SW 1271 (cell line): ENCODE measurements around the gene STARD3.
A peak's percentile ranks its signal among the peaks of the same experiment; 100 is the strongest.
"Not testable (repeated sequence)": the region's sequence is repeated elsewhere in the genome, so short reads cannot be mapped to it uniquely, and the experiment has no call there.

Experiments used
- DNase-seq, 2 experiments: peaks; one replicate each; lab custom pipeline; 2025; lab: John Stamatoyannopoulos, UW

The STARD3 gene

DNA sequence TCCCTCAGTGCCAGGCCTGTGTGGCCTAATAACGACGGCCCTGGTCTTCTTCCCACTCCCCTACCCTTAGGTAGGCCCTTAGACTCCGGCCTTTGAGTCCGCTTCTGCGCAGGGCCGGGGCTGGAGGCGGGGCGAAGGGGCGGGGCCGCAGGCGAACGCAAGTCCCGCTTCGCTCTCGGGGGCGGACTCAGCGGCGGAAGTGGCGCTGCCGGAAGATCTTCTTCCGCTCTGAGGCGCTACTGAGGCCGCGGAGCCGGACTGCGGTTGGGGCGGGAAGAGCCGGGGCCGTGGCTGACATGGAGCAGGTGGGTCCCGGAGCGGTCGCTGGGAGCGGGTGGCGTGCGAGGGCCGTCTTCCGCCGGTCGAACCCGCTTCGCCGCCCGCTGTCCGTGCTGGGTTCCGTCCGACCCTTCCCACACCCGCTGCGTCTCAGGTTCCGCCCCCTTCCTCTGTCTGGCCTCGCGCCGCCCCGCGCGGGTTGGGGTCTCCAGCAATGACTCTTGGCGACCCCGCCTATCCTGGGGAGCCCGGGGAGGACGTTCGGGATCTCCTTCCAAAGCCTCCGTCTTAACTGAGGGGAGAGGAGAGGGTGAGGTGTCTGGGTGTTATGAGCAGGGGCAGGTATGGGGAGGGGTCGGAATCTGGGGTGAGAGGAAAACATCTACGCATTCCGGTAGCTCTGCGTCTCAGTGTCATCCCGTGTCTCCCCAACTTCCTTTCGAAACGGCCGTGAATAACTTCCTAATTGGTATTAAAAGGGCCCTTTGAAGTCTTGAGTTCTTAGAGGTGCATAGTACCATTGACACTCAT is at the start of gene STARD3:
TSS of gene STARD3 (plus strand) at position 218 of the 810 bp plus-strand sequence. CDS start 16,388 bp downstream, outside the sequence.
- DNase-seq = peak; percentile 71 to 72

GRCh38 chr17:39590180-39590579 is 46.8 kb upstream of the STARD3 start:
- not testable (repeated sequence) for DNase-seq

- no peak for DNase-seq
Measured at GRCh38 chr17:39591958-39592954, 44.7 kb upstream of the STARD3 start.

DNA sequence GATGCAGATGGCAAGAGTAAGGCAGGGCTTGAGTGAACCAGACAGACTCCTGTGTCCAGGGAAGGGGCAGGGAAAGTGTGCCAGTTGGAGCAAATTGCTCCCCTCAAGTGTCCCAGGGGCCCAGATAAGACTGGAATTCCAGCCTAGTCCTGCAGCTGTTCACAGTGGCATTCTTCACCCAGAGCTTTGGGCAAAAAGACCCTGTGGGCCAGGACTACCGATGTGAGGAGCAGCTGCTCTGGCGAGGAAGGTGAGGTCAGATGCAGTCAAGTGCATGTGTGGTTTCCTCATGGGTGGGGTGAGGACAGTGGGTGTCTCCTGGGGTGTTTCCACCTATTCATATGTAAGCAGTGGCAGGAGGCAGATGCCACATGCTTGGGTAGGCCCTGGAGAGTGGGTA is 43.6 kb upstream of the STARD3 start:
- DNase-seq = no peak

- no peak for DNase-seq
Measured at GRCh38 chr17:39595294-39595693, 41.6 kb upstream of the STARD3 start.

DNA sequence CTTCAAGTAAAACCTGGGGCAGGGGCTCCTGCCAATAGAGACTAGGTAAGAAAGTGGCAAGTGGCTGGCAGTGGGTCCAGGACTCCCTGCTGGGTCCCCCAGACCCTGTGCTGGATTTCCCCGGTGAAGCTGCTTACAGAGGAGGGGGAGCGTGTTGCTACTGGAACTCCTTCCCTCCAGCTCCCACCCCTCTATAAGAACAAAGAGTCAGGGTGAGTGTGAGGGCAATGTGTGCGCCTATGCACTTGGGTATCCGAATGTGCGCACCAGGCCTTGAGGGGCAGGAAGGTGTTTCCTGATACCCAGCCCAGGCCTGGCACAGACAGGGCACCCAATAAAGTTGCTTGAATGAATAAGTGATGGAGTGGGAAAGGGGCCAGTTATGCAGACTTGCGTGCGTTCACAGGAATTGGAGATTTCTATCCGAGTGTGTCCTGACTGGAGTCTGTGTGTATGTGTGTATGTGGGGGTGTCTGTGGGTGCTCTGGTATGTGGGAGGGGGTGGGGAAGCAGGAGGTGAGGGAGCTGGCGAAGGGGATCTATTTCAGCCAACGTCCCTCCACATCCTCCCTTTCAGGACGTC is 40.9 kb upstream of the STARD3 start:
- DNase-seq = no peak

DNA sequence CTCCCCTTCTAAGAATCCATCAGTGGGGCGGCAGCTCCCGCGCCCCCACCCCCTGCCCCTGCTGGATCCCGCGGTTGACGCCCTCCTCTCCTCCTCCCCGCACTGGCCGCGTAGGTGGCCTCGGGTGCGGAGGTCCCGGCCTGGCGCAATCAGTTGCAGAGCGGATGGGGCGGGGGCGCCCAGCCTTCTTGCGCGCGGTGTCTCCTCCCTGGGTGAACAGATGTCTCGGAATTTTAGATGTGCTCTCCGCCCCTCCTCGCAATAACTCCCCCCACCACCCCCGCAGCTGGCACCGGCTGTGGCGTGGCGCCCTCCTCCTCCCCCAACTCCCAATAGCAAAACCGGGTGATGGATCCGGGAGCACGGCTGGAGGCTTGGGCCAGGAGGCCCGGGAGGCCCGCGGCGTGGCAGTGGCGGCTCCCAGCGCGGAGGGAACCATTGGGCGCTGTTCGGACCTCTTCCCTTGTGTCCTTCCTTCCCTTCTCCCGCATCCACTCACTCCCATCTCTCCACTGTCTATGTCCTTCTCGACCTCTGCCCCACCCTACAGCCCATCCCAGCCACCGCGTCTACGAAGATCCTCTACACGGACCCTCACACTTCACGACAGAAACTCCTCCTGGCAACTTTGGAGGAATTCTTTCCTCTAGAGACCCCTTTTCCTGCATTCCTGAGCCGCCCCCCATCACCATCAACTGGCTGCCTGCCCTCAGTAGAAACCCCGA is 40.2 kb upstream of the STARD3 start:
- DNase-seq = no peak

DNA sequence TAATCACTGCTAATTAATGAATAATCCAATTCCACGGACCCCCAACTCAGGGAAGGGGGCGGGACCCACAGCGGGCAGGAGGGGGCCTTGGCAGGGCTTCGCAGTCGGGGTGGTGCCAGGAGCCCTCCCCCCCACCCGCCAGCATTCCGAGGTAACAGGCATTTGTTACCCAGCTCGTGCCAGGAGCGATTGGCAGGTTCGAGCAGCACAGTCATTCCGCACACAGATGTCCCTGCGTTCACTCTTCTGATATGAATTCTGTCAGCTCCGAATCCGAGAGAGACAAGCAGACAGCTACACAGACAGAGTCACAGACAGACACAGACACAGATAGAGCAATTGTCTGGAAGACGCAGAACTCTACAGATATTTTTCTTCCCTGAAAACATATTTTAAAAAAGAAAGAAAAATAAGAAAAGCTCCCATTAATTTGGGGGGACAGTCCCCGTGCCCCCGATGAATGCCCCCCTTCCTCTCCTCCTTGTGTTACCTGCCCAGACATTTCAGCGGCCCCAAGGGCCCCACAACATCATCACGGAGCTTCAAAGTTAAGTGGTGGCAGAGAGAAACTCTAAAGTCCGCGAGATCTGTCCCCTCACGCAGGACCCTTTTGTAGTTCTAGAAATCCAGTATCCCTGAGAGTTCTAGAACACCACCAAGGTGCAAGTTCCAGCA is 39.4 kb upstream of the STARD3 start:
- no peak for DNase-seq

DNA sequence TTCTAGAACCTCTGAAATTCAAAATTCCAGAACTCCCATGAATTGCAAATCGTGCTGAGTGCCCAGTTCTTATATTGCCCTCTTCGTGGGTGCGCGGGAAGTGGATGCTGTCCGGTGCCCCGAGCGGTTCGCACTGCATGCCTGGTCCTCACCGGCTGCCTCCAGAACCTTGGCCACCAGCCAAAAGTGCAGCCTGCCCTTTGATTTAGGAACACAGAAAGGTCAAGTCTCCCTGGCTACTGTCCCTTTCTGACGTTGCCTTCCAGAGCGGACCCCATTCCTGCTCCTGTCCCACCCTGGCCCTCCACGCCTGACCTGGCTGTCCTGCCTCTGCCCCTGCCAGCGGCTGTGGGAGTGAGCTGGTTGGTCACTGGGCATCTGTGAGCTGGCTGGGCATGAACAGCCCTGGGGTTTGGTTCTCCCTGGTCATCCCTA is 38.9 kb upstream of the STARD3 start:
- no peak for DNase-seq

GRCh38 chr17:39598630-39599003 is 38.3 kb upstream of the STARD3 start:
- DNase-seq = no peak

- no peak for DNase-seq
Measured at GRCh38 chr17:39599004-39599664, 37.8 kb upstream of the STARD3 start.

DNA sequence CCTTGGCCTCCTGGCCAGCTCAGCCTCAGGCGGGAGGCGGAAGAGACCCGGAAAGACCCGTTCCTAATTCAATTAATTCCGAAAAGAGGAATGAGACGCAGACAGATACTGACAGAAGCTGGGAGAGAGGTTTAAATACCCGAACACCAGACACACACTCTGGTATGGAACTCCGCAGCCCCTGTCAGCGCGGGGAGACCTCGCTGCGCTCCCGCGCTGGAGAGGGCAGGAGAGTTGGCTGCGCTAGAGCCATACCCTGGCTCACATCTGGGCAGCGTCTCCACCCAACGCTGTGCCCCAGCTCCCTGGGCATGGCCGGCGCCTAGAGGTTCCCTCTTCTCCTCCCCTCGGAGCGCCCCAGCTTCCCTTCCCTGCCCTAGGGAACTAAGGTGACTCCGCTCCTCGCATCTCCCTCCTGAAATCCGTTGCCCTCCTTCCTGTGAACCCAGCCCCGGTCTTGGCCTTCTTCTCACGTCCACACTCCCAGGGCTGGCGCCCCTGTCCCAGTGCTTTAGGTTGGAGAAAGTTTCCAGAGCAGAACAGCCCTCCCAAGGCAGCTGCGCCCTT is 37.2 kb upstream of the STARD3 start:
- no peak for DNase-seq

- DNase-seq = no peak
Measured at GRCh38 chr17:39600288-39600996, 36.5 kb upstream of the STARD3 start.

DNA sequence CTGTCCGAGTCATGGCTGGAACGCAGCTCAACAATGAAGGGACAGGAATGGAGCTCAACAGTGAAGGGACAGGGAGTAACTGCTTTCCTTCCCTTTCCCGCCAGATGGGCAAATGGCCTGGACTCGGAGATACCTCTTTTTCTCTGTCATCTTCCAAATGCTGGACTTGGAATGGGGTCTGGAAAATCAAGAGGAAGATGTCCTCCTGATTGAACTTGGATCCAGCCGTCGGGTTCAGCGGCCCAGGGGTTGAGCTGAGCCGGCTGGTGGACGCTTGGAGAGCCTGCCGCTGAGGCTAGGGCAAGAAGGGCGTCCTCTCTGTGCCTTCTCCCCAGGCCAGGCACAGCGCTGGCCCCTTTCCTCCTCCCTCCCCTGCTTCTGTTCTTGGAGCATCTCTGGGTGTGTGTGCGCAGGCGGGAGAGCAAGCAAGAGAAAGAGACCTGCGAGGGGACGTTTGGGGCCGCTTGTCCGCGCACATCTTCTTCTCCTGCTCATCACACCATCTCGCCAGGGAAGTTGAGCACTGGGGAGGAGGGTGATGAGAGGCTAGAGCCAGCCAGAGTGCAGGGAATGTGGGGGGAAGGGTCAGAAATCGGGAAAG is 35.8 kb upstream of the STARD3 start:
- no peak for DNase-seq

DNA sequence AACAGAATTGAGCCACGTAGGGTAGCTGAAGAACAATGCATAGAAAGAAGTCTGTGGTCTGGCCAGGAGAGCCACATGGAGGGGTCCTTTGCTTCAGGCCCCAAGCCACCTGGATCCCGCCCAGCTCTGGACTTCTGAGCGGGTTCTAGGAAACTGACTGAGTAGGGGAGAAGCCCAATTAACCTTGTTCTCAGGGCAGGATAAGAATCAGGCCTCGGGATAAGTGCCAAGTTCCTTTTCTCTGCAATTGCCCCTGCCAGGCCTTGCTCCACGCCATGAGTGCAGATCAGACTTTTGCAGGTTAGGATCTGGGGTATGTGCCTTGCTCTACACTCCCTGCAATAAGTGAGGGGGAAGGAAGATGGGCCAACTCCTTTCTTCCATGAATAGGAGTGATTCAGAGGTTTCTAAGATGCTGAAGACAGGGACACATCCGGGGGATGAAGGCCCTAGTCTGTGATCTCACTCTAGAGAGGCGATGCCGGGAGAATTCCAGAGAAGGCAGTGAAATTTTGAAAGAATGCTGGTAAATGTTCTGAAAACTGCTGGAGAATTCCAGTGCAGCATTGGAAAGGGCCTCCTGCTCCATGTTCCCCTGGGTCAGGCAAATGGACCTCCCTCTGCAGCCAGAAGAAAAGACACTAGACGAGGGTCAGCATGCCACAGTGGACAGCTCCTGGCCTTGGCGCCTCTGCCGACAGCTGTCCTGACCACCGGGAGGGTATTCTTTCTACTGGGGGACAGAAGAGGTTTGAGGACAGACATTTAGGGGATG is 35.0 kb upstream of the STARD3 start:
- no peak for DNase-seq

DNA sequence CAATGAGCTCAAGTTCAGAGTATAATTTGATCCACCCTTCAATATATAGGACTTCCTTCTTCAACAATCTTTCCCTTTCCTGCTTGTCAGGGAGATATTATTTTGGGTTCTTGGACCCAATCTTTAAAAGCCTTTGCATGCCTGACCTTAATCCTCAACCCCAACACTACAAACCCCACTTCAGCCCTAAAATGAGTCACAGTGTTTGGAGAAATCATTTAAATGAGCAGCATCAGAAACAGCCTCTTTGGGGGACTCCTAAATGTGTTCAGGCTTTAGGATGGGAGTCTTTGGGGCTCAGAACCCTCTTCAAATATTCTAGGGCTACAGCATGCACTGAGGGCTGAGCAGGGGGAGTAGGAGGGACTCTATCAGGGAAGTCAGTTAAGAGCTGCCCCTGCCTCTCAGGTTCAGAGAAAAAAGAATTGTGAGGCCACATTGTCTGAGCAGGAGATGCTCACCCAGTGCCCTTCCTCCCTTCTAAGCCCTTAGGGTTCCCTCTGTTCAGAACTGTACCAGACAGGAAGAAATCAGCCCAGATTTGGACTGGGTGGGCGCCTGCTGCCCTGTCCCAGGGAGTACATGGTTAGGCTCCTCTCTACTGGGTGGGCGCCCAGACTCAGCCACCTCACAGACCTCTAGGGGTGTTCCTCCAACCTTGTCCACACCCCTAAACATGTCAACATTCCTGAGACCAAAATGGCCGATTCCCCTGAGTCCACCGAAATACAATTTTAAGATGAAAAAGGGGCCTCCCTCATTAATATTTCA is 34.2 kb upstream of the STARD3 start:
- no peak for DNase-seq

DNA sequence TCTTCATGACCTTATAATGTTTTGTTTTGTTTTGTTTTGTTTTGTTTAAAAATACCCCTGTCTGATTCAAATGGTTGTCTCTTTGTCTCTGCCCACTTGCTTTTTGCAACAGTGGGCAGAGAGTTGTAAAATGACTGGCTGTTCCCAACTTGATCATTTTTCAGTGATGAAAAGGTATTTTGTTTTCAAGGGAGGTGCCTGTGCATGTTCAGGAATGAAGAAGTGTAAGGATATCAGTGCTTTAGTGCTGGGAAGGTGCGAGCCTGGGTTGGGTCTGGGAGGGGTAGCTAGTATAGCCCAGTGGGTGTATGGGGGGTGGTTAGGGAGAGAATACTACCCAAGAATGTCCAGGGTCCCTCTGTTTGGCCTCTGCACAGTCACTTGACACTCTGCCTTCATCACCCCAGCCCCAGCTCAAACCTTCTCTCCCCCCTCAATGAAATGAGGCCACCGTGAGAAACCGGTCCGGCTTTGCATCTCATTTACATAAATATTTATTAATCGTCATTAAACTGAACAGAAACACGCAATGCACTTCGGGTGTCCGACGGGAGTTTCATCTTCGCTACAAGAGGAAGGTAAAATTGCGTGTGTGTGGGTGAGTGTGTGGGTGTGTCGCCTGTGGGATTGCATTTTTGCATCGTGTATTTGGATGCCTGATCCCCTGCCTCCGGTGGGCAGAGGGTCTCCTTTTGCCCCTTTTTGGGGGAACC is 33.5 kb upstream of the STARD3 start:
- no peak for DNase-seq
